GM19463 (cell line): ENCODE data around the gene HECTD3.

Experiments
- ATAC-seq: cut with Tn5 transposase; IDR thresholded peaks from one replicate; pipeline ENCODE4 v1.9.1; 2021; ENCODE audit warnings: mild to moderate bottlenecking, moderate library complexity; ENCODE audit not compliant: unreplicated experiment

HECTD3 gene

DNA sequence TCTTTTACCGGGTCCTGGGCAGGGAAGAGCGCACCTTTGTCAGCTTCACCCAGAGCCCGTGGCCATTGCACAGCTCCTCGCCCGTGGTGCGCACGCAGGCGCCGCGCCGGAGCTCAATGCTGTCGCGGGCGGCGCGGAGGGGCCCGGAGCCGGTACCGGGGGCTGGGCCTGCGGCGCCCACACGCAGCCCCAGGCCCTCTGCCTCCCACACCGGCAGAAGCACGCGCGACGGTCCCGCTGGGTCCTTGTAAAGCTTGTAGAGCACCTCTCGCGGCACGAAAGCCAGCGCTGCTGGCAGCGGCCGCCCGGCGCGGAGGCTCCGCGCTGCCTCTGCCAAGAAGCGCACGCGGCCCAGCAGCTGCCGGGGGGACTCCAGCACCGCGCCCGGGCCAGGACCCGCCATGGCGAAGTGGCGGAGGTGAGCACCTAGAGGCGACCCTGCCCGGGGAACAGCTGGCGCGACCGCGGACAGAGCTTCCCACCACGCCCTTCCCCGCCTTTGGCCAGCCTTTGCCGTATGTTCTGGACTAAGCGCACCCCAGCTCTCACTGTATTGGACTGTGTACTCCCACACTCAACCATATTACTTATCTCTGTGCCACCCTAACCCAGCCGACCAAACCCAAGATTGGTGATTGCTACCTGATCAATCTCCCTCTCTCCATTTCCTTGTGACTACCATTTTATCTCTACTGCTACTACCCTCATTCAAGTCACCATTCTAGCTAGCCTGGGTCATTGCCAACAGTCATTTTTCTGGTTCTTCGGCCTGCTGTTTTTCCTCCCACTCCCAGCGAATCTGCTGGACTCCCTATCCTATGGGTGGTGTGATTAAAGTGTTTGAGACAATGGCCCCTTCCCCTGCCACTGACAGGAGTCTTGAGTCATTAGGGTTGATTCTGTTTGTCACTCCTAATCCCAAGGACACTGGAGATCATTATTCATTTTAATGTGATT, at the start of gene HECTD3:
TSS of gene HECTD3 (minus strand) at position 470 of the 957 bp plus-strand sequence. CDS start at position 403, 67 bp downstream.
- peak; percentile 80 for ATAC-seq

DNA sequence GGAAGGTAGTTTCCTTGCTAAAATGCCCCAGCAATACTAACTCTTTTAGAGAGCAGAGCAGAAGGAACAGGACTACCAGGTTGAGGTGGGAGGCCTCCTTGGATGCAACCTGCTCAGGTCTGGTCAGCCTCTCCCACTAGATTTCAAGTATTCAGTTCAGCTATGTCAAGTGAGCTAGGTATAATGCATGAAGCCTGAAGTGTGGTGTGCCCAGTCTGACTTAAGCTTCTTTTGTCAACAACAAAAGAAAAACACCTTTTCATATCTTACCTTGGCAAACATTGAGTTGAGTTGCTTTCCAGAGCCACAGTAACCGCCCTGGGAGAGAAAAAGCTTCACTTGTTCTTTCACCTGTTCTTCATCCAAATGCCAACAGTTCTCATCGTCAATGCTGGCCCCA, 48.7 kb upstream of the HECTD3 start:
- ATAC-seq = no peak

- ATAC-seq = no peak
Measured at GRCh38 chr1:45057542-45057941, 46.4 kb upstream of the HECTD3 start.

DNA sequence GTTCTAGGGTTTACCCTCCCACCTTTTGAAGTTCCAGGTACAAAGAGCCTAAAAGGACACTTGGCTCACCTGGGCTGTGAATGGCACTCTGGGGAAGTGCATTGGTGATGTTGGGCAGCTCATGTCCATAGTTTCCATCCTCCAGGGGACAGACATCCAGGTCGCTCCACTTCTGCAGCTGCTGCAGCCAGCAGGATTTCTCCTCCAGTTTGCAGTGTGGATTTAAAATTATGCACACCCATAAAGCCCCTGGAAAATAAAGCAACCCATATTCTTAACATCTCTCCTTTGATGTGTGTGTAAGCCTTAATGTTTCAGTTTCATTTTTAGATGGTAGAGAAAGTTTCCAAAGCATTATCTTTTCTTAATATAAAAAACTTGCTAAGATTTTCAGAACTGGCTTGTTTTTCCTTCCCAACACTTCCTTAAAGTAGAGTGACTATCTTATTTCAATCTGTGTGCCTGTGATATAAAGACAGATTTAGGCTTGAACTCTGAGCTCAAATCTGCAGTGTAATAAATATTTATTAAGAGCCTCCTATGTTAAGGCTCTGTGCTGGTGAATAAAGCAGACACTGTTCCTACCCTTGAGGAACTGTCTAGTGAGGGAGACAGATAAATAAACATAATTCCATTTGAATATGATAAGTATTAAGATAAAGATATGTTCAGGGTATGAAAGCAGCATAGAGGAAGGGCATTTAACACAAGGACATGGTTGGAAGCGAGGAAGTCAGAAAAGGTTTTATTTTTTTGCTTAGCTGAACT, 40.1 kb upstream of the HECTD3 start:
- ATAC-seq = no peak

- ATAC-seq = no peak
Measured at GRCh38 chr1:45047032-45047431, 35.9 kb upstream of the HECTD3 start.

DNA sequence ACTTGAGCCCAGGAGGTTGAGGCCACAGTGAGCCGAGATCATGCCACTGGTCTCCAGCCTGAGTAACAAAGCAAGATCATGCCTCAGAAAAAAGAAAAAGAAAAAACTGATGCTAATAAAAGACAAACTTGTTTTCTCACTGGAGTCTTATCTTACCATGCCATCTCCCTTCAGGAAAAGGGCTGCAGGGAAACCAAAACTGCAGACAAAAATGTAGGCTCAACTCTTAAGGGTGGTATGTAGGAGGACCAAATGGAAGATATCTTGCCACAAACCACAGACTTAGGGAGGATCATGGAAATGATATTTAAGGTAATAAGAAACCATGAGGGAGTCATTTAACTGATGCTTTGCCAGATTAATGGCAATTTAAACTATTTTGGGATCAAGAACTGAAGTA, 33.8 kb upstream of the HECTD3 start:
- no peak for ATAC-seq

- no peak for ATAC-seq
Measured at GRCh38 chr1:45043094-45043493, 32.0 kb upstream of the HECTD3 start.

DNA sequence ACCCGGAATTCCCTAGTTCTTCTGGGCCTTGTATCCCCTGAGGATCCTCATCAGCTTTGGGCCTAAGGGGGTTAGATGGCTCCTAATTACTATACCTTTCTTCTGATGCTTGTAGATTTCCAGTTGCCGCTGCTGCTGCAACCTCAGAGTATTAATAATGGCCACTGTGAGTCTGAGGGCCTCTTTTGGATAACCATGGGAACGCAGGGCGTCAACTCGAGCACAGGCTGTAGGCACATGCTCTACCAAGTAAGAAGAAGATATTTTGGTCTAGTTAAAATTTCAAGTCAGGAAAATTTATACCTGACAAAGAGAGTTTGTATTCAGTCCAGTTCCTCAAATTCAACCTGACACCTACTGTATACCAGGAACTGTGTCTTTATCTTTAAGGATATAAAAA, 29.2 kb upstream of the HECTD3 start:
- ATAC-seq = no peak

- ATAC-seq = no peak
Measured at GRCh38 chr1:45038661-45039364, 27.7 kb upstream of the HECTD3 start.

DNA sequence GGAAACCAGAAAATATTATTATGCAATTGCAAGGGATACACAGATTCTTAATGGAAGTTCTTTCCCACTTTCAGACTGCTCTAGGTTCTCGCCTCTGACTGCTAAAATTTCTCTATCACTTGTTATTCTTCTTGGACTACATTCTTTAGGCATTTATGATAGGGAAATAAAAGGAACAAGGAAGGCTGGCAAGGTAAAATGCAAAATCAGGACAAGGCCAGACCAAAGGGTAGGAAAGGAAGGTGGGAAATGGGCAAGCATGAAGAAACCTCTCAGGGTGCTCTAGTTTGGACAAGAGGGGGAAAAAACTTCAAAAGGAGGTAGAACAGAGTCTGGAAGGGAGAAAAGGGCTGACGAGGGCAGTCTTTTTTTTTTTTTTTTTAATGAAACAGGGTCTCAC, 27.1 kb upstream of the HECTD3 start:
- no peak for ATAC-seq

DNA sequence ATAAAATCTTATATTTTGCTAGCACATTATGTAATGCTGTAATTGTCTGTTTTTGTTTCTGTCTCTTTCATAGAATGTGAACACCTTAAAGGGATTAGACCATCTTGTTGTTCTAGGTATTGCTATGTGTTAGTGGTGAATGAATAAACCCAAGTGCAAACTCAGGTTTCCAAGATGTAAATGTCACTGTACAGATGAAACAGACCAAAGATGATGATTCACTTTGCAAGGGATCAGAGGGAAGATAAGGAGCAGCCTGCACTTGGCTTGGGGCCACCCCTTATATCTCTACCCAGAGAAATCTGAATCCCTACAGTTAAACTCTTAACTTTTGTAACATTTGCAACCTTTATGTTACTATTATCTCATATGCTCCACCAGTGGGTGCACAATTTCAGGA, 26.3 kb upstream of the HECTD3 start:
- ATAC-seq = no peak

DNA sequence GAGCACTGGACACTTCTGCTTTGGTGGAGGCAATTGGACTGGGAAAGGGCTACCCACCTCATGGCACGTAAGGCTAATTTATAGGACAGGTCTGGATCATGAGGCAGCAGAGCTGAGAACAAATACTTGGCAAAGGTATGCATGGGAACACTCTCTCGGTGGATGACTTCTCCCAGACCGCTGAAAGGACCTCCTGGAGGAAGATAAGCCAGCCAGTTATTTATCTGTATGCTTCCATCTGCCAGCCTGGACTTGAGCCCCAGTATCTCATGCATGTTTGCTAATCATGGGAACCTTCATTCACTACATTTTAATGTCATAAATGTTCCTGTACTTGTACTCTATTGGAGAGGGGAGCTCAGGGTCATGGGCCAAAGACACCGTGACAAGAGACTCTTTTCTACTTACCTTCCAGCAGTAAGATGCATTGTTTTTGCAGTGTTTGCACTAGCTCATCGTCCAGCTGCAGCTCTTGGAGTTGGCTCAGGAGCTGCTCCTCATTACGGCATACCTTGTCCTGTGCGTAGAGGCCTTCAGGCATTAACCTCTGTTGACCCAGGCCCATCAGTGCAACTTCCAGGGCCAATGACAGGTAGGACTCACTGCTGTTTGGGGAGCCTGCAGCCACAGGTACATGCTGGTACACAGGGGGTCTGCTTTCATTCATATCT, 24.6 kb upstream of the HECTD3 start:
- no peak for ATAC-seq

DNA sequence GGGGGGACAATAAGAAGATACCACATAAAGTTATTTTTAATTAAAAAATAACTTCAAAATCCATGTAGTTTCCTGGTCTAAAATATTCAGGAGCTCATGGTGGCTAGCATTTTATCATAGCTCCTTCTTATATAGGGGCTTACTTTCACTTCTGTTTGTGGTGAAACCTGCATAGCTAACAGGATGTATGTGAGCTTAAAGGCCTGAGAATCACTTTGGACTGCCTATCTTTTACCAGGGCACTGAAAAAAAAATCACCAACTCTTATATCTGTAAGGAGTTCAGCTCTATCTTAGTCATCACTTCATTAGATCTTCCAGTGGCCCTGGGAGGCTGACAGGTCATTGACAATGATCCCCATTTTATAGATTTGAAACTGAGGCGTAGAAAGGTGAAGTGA, 22.2 kb upstream of the HECTD3 start:
- ATAC-seq = no peak

DNA sequence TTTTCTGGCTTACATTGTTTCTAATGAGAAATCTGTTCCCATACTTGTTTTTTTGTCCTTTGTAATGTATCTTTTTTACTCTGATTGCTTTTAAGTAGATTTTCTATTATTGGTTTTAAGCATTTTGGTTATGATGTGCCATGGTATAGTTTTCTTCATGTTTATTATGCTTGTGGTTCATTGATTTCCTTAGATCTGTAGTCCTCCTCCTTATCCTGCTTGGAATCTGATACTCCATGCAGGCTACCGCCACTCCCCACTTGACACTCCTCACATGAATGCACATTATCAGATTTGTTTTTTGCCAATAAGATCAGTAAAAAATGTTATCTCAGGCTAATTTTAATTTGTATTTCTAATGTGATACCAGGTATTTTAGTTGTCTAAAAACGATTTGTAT, 21.7 kb upstream of the HECTD3 start:
- no peak for ATAC-seq

DNA sequence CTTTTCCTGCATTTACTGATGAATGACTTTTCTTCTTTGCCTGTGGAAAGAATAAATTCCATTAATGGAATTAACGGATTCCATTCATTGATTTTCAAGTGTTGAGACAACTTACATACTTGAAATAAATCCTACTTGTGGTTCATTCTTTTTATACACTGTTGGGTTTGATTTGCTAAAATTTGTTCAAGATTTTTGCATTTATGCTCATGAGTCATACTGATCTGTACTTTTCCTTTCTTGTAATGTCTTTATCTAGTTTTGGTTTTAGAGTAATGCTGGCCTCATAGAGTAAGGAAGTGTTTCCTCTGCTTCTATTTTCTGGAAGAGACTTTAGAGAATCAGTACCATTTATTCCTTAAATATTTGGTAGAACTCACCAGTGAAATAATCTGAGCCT, 15.3 kb upstream of the HECTD3 start:
- no peak for ATAC-seq

- ATAC-seq = no peak
Measured at GRCh38 chr1:45023663-45024062, 12.5 kb upstream of the HECTD3 start.

DNA sequence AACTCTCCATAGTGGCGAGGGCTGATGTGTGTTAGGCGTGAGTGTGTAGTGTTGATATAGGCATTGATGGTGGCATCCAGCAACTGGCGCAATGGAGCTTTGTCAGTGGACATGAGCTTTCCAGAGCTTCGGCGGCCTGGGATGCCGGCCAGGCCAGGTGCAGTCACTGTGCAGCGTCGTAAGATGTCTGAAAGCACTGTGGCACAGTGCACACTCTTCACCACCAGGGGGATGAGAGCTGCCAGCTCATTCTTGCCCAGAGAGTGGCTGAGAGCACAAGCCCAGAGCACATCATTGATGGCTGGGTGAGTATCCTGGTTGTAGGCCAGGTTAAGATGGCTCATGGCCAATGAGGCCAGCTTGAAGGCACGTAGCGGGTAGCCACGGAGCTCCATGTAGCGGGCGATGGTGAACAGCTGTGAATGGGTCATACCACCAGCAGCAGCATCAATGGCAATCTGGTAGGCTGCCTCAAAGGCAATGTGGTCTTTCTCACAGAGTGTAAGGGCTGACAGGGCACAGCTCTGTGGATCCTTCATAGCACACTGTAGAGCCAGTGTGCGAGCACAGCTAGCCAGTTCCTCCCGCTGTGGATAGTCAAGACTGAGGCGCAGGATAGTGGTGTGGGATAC, 7.6 kb upstream of the HECTD3 start:
- peak; percentile 67 for ATAC-seq

- ATAC-seq = no peak
Measured at GRCh38 chr1:45016767-45017166, 5.6 kb upstream of the HECTD3 start.

- ATAC-seq = no peak
Measured at GRCh38 chr1:45016090-45016697, 5.1 kb upstream of the HECTD3 start.

DNA sequence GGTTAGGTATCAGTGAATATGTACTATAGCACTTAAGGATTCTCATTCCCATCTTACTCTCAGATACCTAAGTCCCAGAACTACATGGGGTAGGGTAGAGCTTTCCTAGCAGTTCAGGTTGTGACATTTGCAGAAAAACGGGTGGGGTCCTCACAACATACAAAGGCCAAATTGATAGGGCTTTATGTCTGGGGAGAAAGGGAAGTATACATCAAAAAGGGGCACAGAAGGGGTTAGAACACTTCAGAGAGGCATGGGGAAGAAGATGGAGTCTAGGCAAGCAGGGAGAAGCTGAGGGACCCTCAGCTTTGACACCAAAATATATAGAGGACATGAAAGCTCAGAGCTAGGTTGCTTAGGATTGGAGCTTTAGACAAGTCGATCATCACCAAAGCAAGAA, 4.6 kb upstream of the HECTD3 start:
- ATAC-seq = no peak
